PC-9 (cell line): Measurements from ENCODE around the gene ZNF766.

Experiments
- CTCF ChIP-seq: fragments of 200-600 bp; sonication (generic); conservative IDR thresholded peaks from 2 replicates; pipeline ENCODE4 v1.6.1; 2017; ENCODE audit warnings: mixed run types, antibody characterized with exemption, mild to moderate bottlenecking, moderate library complexity
- EZH2 ChIP-seq: fragments of 200-600 bp; sonication (generic); IDR thresholded peaks from 2 replicates; pipeline ENCODE4 v1.8.0; 2017; ENCODE audit warnings: antibody characterized with exemption, low read depth

- no peak for TF ChIP-seq CTCF
- no peak for TF ChIP-seq EZH2
These were observed 27.0 kb downstream of the ZNF766 start for GRCh38 chr19:52296400-52296772.
